ENCODE measurements around the gene AGPAT2.

The AGPAT2 gene

DNA sequence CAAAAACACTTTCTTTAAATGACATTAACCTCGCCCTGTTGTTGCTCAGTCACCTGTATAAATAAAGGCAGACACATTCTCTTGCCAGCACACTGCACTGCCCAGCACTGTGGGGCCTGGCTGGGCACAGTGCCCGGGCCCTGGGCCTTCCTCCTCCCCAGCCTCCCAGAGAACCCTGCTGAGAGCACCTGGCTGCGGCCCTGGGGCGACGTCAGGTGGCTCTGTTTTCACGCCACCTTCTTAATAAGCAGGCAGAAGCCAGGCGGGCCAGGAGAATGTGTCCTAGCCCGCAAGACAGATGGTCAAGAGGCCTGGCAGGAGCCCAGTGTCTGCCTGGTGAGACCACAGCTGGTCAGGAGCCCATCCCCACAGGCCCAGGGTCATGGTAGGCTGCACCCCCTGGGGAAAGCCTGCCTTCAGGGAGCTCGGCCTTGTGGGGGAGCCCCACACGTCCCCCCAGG is 8.2 kb upstream of the AGPAT2 start (continued):
- TF ChIP-seq CSRNP3 (CRISPR knock-in tag; IDR thresholded peaks at IDR 0.05) = no peak
- TF ChIP-seq ISL1 (CRISPR knock-in tag; IDR thresholded peaks at IDR 0.05) = no peak
- TF ChIP-seq ZFP3 (CRISPR knock-in tag; IDR thresholded peaks at IDR 0.05) = no peak

DNA sequence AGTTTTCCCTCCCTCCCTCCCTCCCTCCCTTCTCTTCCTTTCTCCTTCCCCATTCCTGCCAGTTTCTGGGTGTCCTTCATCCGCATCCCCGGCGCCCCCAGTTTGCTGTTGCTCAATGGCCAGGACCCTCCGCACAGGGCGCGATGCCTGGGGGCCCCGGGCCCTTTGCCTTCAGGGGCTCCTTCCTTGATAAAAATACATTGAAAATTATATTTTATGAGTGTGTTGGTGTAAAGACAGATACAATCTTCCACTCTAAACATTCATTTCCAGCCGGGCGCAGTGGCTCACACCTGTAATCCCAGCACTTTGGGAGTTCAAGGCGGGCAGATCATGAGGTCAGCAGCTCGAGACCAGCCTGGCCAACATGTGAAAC is 7.6 kb upstream of the AGPAT2 start:
- TF ChIP-seq TCF4 (CRISPR knock-in tag; IDR thresholded peaks at IDR 0.05; ENCODE audit: borderline replicate concordance) (no peak), ZNF8 (CRISPR knock-in tag; IDR thresholded peaks at IDR 0.05) (no peak), ISL1 (CRISPR knock-in tag; IDR thresholded peaks at IDR 0.05) (no peak), ZC3H10 (CRISPR knock-in tag; IDR thresholded peaks at IDR 0.05) (no peak), PATZ1 (CRISPR knock-in tag; IDR thresholded peaks at IDR 0.05; ENCODE audit: borderline replicate concordance) (no peak)
- TF ChIP-seq, protein P1, sequence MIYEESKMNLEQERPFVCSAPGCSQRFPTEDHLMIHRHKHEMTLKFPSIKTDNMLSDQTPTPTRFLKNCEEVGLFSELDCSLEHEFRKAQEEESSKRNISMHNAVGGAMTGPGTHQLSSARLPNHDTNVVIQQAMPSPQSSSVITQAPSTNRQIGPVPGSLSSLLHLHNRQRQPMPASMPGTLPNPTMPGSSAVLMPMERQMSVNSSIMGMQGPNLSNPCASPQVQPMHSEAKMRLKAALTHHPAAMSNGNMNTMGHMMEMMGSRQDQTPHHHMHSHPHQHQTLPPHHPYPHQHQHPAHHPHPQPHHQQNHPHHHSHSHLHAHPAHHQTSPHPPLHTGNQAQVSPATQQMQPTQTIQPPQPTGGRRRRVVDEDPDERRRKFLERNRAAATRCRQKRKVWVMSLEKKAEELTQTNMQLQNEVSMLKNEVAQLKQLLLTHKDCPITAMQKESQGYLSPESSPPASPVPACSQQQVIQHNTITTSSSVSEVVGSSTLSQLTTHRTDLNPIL (CRISPR knock-in tag; IDR thresholded peaks at IDR 0.05; ENCODE audit: low read depth) = no peak
- no peak for ATAC-seq

DNA sequence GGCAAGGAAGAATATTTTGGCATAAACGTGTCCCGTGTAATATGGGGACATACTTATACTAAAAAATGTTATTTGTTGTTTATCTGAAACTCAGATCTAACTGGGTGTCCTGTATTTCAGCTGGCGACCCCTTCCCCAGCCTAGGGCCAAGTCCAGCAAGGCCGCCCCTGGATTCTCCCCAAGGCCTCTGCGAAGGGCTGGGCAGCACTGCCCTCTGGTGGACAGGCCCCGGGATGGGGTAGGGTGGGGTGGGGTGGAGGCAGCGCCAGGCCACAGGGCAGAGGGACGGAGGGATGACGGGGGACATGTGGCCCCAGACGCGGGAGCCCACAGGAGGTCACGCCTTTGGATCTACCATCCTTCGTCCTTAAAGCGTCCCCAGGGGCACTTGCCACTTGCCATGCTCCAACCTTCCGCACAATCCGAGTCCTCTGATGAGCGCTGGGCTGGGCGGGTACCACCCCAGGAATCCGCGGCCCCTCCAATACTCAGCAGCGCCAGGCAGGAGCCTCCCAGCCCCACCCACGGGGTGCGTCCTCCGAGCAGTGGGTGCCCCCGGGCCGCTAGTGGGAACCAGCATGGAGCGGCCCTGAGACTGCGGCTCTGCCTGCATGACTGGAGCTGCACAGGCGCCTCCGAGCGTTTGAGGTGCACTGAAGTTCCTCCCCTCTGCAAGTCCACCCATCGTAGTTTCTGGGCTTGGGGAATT is 7.1 kb upstream of the AGPAT2 start:
- ATAC-seq = peak; percentile 85
- TF ChIP-seq GLIS3 (CRISPR knock-in tag; IDR thresholded peaks at IDR 0.05) = no peak
- TF ChIP-seq, protein P1 (CRISPR knock-in tag; IDR thresholded peaks at IDR 0.05; ENCODE audit: low read depth) = no peak
- TF ChIP-seq ZFP30 (CRISPR knock-in tag; IDR thresholded peaks at IDR 0.05) = no peak
- TF ChIP-seq TOX (CRISPR knock-in tag; IDR thresholded peaks at IDR 0.05; ENCODE audit: borderline replicate concordance) = no peak
- TF ChIP-seq CSDC2 (CRISPR knock-in tag; IDR thresholded peaks at IDR 0.05) = no peak
- TF ChIP-seq PATZ1 (CRISPR knock-in tag; IDR thresholded peaks at IDR 0.05; ENCODE audit: borderline replicate concordance) = no peak
- no peak for TF ChIP-seq RARB (CRISPR knock-in tag; IDR thresholded peaks at IDR 0.05)
- TF ChIP-seq ZNF70 (CRISPR knock-in tag; IDR thresholded peaks at IDR 0.05) = no peak
- no peak for TF ChIP-seq ZNF8 (CRISPR knock-in tag; IDR thresholded peaks at IDR 0.05)
- TF ChIP-seq ARNTL (CRISPR knock-in tag; IDR thresholded peaks at IDR 0.05; ENCODE audit: borderline replicate concordance, low read depth) = no peak
- TF ChIP-seq PPARA (CRISPR knock-in tag; IDR thresholded peaks at IDR 0.05; ENCODE audit: borderline replicate concordance) = no peak
- no peak for TF ChIP-seq ZFP3 (CRISPR knock-in tag; IDR thresholded peaks at IDR 0.05)
- TF ChIP-seq ZNF565 (CRISPR knock-in tag; conservative IDR thresholded peaks at IDR 0.05; ENCODE audit: low read depth) = no peak
- TF ChIP-seq ISL1 (CRISPR knock-in tag; IDR thresholded peaks at IDR 0.05) = no peak
- TF ChIP-seq, protein P2, sequence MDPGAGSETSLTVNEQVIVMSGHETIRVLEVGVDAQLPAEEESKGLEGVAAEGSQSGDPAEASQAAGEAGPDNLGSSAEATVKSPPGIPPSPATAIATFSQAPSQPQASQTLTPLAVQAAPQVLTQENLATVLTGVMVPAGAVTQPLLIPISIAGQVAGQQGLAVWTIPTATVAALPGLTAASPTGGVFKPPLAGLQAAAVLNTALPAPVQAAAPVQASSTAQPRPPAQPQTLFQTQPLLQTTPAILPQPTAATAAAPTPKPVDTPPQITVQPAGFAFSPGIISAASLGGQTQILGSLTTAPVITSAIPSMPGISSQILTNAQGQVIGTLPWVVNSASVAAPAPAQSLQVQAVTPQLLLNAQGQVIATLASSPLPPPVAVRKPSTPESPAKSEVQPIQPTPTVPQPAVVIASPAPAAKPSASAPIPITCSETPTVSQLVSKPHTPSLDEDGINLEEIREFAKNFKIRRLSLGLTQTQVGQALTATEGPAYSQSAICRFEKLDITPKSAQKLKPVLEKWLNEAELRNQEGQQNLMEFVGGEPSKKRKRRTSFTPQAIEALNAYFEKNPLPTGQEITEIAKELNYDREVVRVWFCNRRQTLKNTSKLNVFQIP (CRISPR knock-in tag; IDR thresholded peaks at IDR 0.05; ENCODE audit: borderline replicate concordance, low read depth) = no peak
- TF ChIP-seq BACH2 (CRISPR knock-in tag; IDR thresholded peaks at IDR 0.05; ENCODE audit: borderline replicate concordance) = no peak

Measured in SK-N-SH treated with all-trans-retinoic acid at 6 μM for 48 hours (cell line).